NCI-H446 treated with DMSO at 0.1 percent for 48 hours (cell line): ENCODE measurements around the gene SNTG2.
"Not testable (repeated sequence)": the region's sequence is repeated elsewhere in the genome, so short reads cannot be mapped to it uniquely, and the experiment has no call there.

Experiments
- DNase-seq: peaks from one replicate; lab custom pipeline; 2025; lab: John Stamatoyannopoulos, UW

The SNTG2 gene

DNA sequence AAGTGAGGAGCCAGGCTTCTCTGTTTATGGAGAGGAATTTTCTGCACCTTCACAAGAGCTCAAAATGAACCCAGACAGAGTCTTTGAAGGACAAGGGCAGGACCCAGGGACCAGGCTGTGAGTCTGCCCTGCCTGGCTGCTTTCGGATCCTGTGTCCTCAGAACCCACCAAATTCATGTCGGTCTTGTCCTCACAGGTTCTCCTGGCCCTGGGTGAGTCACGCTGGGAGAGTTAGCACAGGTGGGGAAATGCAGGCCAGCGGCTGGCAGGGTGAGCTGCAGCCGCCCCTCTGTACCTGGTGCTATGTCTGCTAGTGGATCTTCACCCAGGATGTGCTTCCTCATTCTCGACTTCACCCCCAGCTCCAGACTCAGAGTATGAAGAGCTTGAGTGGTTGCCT is 426.8 kb downstream of the SNTG2 start:
- DNase-seq, result no peak

DNA sequence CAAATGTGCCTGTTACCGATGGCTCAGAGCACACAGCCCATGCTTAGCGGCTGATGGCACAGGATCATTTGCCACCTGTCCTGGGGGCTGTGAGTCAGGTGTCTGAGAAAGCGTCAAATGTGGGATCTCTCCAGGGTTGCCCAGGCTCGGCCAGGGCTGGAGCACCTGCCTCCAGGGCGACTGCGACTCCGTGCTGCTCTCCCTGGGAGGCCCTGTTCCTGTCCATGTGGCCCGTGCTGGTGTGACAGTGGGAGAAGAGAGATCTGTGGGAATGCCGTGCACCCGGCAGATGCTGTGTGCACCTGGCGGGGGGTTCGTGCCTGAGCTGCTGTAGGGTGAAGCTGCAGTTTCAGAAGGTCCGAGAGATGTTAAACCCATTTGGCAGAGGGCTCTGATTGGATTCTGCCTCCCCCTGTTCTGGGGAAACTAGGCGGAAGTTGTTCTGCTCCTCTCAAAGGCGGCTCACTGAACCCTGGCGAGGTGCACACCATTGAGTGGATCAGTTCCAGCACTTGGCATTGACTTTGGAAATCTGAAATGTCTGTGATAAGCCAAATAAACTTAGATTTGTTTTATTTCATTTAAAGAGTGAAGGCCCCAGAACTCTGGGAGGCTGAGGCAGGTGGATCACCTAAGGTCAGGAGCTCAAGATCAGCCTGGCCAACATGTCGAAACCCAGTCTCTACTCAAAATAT is 428.0 kb downstream of the SNTG2 start:
- no peak for DNase-seq

DNA sequence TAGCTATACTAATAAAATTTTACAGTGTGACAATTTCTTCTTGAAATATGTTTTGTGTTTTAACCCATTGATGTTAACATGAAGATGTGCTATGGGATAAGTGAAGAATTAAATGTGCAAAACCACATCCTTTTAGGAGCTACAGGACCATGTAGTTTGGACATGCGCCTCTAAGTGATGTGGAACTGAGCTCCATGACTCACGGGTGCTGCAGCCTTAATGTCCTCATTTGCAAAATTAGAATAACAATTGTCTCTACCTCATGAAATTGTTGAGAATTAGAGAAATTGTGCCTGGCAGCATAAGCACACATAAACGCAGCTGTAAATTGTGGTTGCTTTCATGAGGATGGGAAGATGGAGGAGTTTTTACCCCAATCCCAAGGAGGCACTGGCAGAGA is 431.0 kb downstream of the SNTG2 start:
- DNase-seq, result no peak

DNA sequence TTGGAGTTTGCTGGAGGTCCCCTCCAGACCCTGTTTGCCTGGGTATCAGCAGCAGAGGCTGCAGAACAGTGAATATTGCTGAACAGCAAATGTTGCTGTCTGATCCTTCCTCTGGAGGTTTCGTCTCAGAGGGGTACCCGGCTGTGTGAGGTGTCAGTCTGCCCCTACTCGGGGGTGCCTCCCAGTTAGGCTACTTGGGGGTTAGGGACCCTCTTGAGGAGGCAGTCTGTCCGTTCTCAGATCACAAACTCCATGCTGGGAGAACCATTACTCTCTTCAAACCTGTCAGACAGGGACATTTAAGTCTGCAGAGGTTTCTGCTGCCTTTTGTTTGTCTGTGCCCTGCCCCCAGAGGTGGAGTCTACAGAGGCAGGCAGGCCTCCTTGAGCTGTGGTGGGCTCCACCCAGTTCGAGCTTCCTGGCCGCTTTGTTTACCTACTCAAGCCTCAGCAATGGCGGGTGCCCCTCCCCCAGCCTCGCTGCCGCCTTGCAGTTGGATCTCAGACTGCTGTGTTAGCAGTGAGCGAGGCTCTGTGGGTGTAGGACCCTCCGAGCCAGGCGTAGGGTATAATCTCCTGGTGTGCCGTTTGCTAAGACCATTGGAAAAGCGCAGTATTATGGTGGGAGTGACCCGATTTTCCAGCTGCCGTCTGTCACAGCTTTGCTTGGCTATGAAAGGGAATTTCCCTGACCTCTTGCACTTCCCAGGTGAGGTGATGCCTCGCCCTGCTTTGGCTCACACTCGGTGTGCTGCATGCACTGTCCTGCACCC is 437.5 kb downstream of the SNTG2 start:
- not testable (repeated sequence) for DNase-seq

DNA sequence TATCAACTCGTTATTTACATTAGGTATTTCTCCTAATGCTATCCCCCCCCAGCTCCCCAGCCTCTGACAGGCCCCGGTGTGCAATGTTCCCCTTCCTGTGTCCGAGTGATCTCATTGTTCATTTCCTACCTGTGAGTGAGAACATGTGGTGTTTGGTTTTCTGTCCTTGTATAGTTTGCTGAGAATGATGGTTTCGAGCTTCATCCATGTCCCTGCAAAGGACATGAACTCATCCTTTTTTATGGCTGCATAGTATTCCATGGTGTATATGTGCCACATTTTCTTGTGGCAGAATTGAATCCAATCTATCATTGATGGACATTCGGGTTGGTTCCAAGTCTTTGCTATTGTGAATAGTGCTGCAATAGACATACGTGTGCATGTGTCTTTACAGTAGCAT is 439.5 kb downstream of the SNTG2 start:
- DNase-seq, result not testable (repeated sequence)

DNA sequence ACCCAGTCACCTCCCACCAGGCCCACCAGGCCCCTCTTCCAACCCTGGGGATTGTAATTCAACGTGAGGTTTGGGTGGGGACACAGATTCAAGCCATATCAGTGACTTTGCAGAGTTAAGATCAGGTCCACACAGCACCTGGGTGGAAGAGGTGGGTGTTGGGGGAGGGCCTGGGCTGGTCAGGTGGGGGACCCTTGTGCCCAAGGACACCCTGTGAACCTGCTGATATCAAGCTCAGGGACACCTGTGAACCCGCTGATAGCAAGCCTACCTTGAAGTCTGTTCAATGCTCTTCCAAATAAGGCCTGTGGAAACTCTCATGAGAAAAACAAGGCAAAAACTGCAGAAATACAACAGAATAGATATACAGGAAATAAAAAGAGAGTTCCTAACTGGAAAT is 442.7 kb downstream of the SNTG2 start:
- no peak for DNase-seq

DNA sequence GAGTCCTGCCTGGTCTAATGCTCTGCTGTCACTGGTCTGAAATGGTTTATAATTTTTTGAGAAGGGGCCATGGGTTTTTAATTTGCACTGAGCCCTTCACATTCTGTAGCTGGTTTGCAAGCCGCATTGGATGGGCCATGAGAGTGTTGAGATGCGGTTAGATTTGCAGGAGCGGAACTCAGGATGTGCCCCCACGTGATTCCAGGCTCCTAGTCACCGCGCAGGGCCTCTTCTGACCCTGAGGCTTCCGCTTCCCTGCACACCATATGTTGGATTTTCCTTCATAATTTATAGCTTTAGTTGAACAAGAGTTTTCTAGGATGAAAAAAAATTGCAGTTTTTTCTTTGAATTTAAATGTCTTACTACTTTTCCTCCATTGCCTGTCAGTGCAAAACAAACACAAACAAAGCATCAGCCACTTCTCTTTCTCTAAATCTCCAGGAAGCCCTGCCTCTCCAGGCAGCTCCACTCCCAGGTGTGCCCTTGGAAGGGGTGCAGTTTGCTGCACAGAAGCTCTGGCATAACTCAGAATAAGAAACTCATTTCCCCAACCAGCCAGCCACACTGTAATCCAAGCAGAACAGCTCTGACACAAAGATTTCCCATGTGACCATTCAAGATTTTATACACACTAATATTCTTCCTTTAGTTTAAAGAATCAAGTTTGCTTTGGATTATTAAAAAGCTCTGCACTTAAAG is 444.2 kb downstream of the SNTG2 start:
- no peak for DNase-seq

DNA sequence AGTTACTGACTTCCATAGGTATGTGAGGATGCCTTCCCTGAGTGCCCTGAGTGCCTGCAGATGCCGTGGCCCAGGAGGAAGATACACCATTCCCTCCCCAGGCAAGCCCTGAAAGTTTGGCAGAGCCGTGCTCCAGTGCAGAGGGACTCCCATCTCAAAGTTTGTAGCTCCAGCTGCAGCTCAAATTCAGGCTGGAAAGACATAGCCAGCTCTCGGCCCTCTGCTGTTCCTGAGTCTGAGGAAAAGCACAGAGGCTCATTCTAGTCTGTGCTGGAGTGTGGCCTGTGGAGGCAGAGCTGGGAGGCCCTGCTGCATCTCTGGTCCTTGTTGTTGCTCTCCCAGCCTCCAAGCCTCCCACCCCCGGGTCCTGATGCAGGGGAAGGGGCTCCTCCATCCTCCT is 446.7 kb downstream of the SNTG2 start:
- no peak for DNase-seq

DNA sequence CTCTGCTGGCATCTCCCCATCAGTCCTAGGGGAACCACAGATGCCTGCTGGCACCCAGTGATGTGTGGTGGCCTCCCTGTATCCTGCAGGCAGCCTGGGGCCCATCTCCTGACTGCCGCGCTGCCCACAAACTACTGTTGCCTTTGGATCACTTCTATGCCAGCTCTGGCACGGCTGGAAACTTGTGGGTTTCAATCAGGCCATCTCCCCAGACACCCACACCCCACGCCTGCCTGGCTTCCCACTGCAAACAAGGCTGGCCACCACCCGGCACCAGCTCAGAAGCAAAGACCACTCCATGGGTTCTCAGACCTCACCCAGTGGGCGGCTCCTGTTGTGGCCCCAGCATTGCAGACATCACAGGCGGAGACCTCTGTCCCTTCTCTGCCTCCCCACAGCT is 447.5 kb downstream of the SNTG2 start:
- DNase-seq, result no peak

DNA sequence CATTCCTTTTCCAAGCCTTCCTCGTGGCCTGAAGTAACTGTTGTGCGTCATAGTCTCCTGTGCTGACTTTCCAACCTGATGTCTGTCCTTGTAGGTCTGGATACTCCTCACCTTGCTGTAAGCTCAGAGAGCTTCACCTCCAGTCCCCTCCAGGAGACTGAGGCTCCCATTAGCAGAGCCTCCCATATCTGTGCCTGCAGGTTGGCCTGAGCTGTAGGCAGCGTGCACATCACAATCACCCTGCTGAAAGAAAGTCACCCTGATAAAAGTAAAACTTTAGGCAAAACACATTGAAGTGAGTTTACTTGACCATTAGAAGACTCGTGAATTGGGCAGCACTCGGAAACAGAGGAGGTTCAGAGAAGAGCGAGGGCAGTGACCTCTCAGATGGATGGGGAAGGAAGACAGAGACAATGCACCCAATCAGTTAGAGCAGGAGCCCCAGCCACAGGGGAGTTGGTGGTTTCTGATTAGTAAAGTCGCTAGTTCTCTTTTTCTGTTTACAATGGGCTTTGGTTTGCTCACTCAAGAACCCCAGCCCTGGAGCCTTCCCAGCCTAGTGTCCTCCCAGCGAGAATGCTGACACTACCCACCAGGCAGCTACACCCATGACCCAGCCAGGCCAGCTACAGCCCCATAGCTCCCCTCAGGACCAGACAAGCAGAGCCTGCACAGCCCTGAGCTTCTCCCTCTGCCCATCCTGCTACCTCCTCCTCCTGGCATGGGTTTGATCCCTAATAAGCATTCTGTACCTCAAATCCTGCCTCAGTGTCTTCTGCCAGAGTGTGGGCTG is 450.5 kb downstream of the SNTG2 start:
- DNase-seq, result no peak

DNA sequence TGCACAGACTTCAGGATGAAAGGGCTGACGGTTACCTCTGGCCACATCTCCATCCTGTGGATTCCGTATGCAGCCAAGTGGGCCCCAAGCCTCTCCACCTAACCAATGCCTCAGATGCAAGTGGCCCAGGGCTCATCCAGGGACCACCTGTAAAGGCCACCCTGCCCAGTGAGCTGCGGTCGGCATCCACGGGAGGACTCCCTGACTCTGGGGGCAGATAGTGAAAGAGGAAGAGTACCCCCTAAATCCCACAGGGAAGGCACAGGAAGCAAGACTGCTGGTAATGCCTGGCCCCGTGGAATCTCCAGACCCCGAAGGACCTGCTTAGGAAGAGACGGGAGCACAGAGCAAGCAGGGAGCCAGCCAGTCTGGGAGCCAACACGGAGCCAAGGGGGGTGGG is 451.4 kb downstream of the SNTG2 start:
- no peak for DNase-seq

DNA sequence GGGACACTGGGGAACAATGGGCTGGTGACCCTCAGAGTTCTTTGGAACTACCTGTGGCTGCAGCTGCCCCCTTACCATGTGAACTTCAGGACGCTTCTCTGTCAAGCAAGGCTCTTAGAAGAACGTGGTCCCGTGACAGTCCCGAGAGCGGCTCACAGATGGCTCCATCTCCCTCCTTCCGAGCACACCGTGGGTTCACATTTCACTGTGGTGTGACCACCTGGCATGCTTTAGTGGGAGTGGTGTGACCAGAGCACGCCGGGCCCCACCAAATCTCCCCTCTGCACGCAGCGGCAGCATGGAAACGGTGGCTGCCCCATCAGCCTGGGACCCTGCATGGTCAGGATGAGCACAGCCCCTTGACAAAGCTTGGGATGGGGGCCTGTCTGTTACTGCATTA is 452.9 kb downstream of the SNTG2 start:
- no peak for DNase-seq

DNA sequence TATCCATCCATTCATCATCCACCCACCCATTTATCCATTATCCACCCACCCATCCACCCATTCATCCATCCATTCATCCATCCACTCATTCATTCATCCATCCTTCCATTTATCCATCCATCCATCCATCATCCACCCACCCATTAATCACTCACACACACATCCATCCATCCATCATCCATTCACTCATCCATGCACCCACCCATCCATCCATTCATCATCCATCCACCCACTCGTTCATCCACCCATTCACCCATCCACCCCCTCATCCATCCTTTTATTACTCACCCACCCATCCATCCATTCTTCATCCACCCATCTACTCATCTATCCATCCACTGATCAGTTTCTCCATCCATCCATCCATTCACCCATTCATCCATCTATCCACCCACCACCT is 454.5 kb downstream of the SNTG2 start:
- DNase-seq, result no peak

DNA sequence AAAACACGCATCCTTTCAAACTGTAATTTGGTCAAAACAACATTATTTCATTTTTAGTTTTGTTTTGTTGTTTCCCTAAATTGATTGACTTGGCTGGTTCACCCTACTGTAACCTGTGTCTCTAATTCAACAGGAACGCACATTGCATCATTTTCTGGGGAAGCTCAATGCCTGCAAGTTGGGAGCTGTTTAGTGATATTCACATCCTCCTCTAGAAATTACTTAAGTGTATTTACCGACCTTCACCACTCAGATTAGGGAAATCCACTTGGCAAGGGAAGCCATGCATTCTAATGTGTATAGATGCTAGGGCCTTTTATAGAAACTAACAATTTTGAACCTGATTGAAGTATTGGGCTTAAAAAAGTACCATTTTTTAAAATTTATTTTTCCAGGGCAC is 455.3 kb downstream of the SNTG2 start:
- DNase-seq, result no peak

DNA sequence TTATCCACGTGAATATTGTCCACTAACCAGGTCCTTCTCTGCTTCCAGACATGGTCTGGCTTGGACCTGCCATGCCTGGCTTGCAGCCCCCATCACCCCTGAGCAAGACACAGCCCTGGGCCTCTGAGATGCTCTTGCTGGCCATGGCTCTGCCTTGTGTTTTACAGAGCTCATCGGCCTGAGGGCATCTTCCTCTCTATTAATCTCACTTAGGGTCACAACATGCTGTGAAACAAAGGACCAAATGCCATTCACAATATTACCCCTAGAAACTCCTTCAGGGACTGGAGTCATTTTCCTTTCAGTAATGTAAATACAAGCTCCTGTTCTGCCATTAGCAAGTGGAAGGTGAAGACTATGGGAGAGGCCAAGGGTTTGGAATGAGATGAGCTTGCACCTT is 455.8 kb downstream of the SNTG2 start:
- DNase-seq, result no peak

DNA sequence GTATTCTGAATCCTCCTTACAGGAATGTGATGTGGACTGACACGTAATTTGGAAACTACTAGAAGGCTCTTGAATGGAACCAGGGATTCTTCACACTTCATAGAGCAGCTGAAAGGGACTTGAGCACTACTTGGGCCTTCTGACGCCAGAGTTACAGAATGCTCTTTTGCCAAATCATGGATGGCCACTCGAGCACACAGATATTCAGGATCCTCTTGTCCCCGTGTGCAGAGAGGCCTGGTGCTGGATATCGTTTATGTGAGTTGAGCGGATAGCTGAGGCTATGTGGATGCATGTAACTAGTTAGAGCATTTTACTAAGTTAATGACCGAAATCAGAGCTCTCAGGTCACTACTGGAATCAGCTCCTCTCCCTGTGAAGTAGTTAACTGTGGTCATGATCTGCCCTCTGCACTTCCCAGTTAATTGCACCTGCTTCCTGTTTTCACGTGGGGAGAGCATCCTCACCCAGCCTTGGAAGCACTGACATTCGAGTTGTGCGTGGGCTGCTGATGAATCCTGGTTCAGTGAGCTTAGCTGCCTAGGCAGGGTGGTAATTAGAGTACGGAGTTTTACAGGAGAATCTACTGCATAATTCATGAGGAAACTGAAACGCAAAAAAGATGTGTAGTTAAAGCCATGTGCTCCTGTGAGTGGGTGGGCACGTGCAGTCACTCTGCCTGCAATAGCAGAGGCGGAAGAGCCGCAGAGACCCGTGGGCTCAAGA is 457.5 kb downstream of the SNTG2 start:
- no peak for DNase-seq

DNA sequence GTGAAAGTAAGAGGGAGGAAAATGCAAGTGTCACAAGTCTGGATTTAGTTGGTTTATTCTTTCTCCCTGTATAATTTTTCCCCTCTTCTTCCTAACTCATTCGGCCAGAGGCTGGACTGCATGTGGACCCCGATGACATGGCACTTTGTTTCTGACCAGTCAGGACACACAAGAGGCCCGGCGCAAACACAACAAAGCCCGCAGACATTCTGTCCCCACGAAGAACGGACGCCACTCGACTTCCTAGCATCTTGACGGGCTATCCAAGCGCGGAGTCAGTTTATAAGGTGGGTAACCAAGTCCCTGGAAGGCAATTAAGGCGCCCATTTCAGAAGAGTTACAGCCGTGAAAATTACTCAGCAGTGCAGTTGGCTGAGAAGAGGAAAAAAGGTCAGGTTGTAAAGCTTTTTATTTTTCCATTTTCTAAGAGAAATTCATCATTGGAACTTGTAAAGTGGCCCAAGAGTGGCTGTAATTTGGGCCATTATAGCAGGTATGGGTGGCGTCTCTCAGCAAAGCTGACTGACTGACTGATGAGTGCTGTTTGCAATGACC is 462.6 kb downstream of the SNTG2 start, which contains the start of gene TPO:
Gene TPO (plus strand): TSS at position 308 of the 555 bp plus-strand sequence. CDS start 946 bp downstream, outside the sequence.
- DNase-seq, result no peak

DNA sequence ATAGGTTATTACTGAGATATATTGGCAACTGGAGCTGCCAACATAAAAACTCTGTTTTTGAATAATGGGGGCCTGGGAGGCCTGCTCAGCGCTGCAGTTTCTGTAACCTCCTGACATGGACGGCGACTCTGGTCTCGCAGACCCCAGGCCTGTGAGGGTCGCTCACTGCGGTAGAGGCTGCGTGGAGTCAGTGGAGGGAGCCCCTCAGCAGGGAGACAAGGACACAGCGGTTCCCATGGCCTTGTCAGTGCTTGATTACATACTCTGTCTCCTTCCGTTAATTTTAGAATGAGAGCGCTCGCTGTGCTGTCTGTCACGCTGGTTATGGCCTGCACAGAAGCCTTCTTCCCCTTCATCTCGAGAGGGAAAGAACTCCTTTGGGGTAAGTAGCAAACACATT is 463.5 kb downstream of the SNTG2 start:
- no peak for DNase-seq

DNA sequence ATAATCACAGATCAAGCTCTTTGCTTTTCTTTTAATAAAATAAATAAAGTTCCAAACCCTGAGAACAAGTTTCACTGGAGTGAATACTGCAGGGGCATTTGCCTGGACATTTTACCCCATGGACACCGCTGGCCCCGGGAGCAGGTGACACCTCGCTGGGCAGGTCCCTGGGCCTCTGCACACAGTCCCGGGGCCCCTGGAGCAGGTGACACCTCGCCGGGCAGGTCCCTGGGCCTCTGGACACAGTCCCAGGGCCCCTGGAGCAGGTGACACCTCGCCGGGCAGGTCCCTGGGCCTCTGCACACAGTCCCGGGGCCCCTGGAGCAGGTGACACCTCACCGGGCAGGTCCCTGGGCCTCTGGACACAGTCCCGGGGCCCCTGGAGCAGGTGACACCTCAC is 464.3 kb downstream of the SNTG2 start:
- not testable (repeated sequence) for DNase-seq

DNA sequence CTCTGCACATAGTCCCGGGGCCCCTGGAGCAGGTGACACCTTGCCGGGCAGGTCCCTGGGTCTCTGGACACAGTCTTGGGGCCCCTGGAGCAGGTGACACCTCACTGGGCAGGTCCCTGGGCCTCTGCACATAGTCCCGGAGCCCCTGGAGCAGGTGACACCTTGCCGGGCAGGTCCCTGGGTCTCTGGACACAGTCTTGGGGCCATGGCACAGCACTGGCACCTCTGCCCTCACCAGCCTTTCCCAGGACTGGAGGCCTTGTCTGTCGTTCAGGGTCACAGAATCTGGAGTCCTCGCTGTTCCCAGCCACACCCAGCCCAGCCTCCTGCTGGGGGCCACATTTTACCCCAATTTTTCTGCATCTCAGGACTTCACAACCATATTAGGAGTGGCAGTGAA is 464.9 kb downstream of the SNTG2 start:
- DNase-seq, result no peak
